ENCODE data around the gene APOH. TPM values are rescaled to one million over a fixed set of nuclear protein-coding genes. Genes with fewer than 3 reads are reported as not detected.

The APOH gene
- total and polyA plus RNA-seq, 7 donors, result 1.3 TPM; not detected in 6

DNA sequence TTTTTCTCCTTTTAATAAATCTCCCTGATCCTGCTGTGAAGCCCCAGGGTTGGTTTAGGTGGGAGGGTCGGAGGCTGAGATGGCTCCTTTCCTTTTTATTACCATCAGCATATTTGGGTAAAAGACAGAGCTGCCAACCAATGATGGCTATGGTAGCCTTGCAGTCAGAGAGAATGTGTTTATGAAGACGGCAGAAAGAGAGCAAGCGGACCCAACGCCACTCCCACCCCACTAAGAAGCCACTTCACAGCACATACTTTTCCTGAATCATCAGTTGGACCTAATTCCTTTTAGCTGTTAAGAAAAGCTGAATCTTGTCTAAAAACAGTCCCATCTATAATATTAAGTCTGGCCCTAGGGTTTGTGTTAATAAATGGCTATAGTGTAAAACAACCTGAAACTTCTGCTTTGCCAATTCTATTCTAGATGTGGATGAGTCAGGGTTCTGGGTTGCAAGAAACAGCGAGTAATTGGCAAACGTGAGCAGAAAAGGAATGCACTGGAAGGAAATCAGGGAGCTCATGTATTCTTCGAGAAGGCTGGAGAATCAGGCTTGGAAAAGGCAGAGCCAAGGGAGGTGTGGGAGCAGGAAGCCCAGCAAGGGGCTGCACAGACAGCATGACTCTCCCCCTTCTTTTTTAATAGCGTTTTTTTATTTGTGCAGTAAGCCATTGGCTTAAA lies 39.2 kb upstream of the APOH start:
- WGBS, 3 donors, result 60 to 67% (median 63%) methylated on average over 8 of the region's 8 CpGs
- H3K9me3 ChIP-seq, result no peaks in the 10 kb centered on the region
- H3K27ac ChIP-seq, result no peak overlapping the region
- no peak for TF ChIP-seq CTCF (IDR thresholded peaks at IDR 0.05)
- H3K4me3 ChIP-seq, result no peak overlapping the region
- DNase-seq (no peak), ATAC-seq (no peak)
- no peaks in the 10 kb centered on the region for H3K36me3 ChIP-seq (ENCODE audit: insufficient read depth in 1 of 2, low read depth in 1 of 2)
- intact Hi-C loops (cut with DNase I), result no loop called here
- no peaks in the 10 kb centered on the region for H3K27me3 ChIP-seq (ENCODE audit: insufficient read depth in 3 of 3, low read length in 2 of 3)
- H3K4me1 ChIP-seq, result no peaks in the 10 kb centered on the region

- Histone ChIP-seq H3K4me3 (no peak overlapping the region), H3K27ac (no peak overlapping the region), H3K36me3 (ENCODE audit: insufficient read depth in 1 of 2, low read depth in 1 of 2) (no peaks in the 10 kb centered on the region), H3K9me3 (no peaks in the 10 kb centered on the region), H3K27me3 (ENCODE audit: insufficient read depth in 3 of 3, low read length in 2 of 3) (no peaks in the 10 kb centered on the region), H3K4me1 (no peaks in the 10 kb centered on the region)
- no peak for TF ChIP-seq CTCF (IDR thresholded peaks at IDR 0.05)
- intact Hi-C loops (cut with DNase I), result no loop called here
- WGBS, 3 donors, result 90 to 95% (median 93%) methylated on average over 5 of the region's 5 CpGs
- DNase-seq (no peak), ATAC-seq (no peak)
These were observed 35.5 kb upstream of the APOH start for GRCh38 chr17:66264696-66265095.

DNA sequence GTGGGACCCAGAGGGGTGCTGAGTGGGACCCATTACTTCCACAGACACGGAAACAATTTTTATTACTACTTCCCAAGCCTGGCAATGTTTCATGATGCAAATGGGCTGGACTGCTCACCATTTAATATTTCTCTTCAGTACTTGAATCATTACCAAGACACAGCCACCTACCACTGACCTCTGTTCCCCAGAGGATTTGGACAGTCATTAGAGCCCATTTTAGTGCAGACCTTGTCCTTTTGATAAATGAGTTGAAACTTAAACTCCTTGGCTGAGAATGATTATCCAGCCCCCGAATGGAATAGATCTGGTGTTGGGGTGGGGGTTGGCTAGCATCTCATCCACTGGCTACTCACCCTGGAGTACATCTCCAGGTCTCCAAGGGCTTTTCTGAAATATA lies 33.6 kb upstream of the APOH start:
- intact Hi-C loops (cut with DNase I), result no loop called here
- H3K27ac ChIP-seq, result no peak overlapping the region
- no peaks in the 10 kb centered on the region for H3K9me3 ChIP-seq
- DNase-seq (no peak), ATAC-seq (no peak)
- no peaks in the 10 kb centered on the region for H3K36me3 ChIP-seq (ENCODE audit: insufficient read depth in 1 of 2, low read depth in 1 of 2)
- no peaks in the 10 kb centered on the region for H3K27me3 ChIP-seq (ENCODE audit: insufficient read depth in 3 of 3, low read length in 2 of 3)
- 24 to 32% (median 29%) methylated on average over 2 of the region's 2 CpGs for WGBS, 3 donors
- no peak for TF ChIP-seq CTCF (IDR thresholded peaks at IDR 0.05)
- H3K4me1 ChIP-seq, result no peaks in the 10 kb centered on the region
- H3K4me3 ChIP-seq, result no peak overlapping the region

- intact Hi-C loops (cut with DNase I), result no loop called here
- H3K27me3 ChIP-seq (ENCODE audit: insufficient read depth in 3 of 3, low read length in 2 of 3), result no peaks in the 10 kb centered on the region
- H3K4me3 ChIP-seq, result no peak overlapping the region
- no peak for TF ChIP-seq CTCF (IDR thresholded peaks at IDR 0.05)
- H3K36me3 ChIP-seq (ENCODE audit: insufficient read depth in 1 of 2, low read depth in 1 of 2), result no peaks in the 10 kb centered on the region
- no peak for DNase-seq
- no peaks in the 10 kb centered on the region for H3K9me3 ChIP-seq
- no peaks in the 10 kb centered on the region for H3K4me1 ChIP-seq
- 92 to 96% (median 92%) methylated on average over 1 of the region's 1 CpG for WGBS, 3 donors
- no peak overlapping the region for H3K27ac ChIP-seq
- ATAC-seq, result no peak
These were observed 31.5 kb upstream of the APOH start for GRCh38 chr17:66260688-66261087.

GRCh38 chr17:66260275-66260674 lies 31.1 kb upstream of the APOH start:
- Histone ChIP-seq H3K36me3 (ENCODE audit: insufficient read depth in 1 of 2, low read depth in 1 of 2) (no peaks in the 10 kb centered on the region), H3K4me1 (no peaks in the 10 kb centered on the region), H3K9me3 (no peaks in the 10 kb centered on the region), H3K4me3 (no peak overlapping the region), H3K27ac (no peak overlapping the region), H3K27me3 (ENCODE audit: insufficient read depth in 3 of 3, low read length in 2 of 3) (no peaks in the 10 kb centered on the region)
- intact Hi-C loops (cut with DNase I), result no loop called here
- no peak for TF ChIP-seq CTCF (IDR thresholded peaks at IDR 0.05)
- ATAC-seq, result no peak
- no peak for DNase-seq
- 82 to 86% (median 83%) methylated on average over 6 of the region's 6 CpGs for WGBS, 3 donors
